ENCODE data around the gene ACSF2.
"Not testable (repeated sequence)": the region's sequence is repeated elsewhere in the genome, so short reads cannot be mapped to it uniquely, and the experiment has no call there.

Gene ACSF2

DNA sequence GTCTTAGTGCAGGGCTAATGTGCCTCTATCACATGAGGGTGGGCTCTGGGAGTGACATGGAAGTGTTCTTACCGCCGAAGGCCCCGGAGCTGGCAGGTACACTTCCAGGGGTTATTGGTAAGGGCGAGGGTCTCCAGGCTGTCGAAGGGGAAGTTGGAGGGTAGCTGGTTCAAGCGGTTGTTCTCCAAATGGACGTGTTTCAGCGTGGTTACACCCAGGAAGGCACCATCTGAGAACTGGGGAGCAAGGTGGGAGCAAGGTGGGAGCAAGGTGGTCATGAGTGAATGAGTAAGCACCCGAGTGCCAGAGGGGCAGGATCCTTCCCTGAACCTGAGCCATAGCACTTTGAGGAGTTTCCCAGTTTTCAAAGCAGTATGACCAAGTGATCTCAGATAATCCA lies 39.6 kb downstream of the ACSF2 start:
- DNase-seq, result no peak

DNA sequence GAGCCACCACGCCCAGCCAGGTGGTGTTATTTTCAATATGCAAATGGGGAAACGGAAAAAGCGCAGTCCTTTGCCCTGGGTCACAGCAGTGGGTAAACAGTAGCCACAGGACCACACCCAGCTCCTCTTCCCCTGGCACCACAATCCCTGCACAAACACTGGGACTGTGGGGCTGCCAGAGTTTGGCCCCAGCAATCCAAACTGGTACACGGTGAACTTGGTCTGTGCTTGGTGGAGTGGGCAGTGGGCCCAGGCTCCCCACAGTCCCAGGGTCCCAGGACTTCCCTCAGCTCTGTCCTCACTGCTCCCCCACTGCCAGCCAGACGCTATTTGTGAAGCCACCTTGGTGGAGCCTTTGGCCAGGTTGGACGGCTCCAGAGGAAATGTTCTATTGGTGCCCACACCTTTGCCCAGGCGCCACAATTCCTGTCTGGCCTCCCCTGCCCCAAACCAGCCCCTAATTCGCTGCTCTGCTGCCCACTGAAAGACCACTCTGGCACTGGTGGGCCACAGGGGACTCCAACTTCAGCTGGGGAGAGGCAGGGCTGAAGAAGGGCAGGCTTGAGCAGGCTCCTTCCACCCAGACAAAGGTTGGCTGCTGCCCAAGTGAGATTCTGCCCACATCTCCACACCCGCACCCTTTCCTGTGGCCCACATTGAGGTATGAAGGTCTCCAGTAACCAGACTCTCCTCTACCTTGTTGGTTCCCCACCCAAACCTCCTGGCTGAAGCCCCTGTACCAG lies 40.5 kb downstream of the ACSF2 start:
- DNase-seq, result no peak

DNA sequence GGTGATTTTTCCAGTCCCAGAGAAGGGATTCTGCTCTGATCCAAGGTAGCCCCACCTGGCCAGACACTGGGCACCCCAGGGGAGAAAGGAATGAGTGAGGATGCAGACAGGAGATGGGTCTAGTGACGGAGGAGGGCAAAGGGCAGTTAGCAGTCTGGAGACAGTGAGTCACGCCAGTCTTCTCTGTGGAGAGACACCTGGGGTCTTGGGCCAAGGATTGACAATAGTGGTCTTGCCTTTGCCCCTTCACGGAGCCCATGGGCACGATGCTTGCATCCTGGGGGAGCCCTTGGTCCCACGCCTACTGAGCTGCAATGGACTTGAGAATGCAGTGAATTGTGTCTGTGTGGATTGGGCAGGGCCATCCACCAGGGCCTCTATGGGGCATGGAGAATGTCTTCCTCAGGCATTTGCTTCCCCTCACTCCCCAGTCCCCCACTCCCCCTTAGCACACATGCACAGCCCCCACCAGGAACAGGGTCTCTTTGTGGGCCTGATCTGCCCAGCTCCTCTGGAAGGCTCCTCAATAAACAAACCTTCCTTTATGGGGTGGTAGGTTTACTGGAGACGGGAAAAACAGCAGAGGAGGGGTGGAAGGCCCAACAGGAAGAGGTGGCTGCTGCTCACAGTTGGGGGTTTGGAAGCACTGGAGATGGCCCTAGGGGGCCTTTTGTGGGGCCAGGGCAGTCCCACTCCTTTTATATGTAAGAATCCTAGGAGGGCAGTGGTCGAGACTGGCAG lies 41.3 kb downstream of the ACSF2 start:
- DNase-seq, result no peak

DNA sequence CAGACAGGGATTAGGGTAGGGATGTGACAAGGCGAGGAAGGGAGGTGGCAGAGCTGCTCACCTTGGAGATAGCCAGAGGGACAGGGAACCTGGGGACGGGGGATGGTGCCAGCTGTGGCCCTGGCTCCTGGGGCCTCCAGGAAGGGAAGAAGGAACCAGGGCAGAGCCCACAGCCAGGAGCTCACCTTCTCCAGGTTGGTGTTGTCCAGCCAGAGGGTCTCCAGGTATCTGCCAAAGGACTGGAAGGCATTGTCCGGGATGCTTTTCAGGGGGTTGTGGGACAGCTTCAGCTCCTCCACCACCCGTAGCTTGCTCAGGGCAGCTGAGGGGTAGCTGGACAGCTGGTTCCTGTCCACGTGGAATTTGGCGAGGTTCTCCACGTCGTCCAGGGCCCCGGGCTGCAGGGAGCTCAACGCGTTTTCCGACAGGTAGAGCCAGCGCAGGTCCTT lies 41.9 kb downstream of the ACSF2 start:
- DNase-seq, result no peak

DNA sequence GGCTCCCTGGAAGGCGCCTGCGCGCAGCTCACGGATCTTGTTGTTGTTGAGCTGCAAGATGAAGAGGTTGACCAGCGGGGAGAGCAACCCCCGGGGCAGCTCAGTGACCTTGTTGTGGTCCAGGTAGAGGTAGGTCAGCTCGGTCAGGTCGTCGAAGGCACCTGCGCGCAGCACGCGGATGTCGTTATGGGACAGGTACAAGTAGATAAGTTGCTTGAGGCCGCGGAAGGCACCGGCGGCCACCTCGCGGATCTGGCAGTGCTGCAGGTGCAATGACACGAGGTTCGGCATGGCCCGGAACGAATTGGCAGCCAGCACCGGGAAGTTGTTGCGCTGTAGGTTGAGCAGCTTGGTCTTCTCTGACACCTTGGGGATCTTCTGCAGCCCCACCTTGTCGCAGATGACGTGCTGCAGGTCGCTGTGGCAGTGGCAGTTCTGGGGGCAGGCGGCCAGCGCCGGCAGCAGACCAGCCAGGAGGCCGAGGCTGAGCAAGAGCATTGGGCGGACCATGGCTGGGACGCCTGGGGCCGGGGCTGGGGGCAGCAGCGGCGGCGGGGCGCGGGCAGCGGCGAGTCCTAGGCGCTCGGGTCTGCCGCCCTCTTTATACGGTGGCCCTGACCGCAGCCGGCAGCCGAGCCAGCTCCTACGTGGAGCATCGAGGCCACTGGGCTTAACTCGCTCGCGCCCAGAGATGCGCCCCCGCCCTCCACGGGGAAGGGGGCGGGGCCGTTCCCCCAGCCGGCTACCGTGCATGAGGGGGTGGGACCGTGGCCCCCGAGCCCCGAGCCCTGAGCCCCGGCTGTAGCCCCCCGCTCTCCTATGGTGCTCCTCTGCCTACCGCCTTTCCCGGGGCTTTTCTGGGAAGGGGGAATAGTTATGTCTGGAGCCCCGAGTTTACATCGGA lies 42.5 kb downstream of the ACSF2 start, which contains the start of gene CHAD:
Gene CHAD, minus strand, starts transcription at position 577 of the 904 bp plus-strand sequence. Its CDS starts 67 bp downstream, at position 510.
- DNase-seq, result no peak

- DNase-seq, result no peak
Measured at GRCh38 chr17:50469208-50469605, 43.2 kb downstream of the ACSF2 start.

GRCh38 chr17:50469671-50470305 lies 43.8 kb downstream of the ACSF2 start:
- no peak for DNase-seq

- DNase-seq, result no peak
Measured at GRCh38 chr17:50470426-50470825, 44.4 kb downstream of the ACSF2 start.

DNA sequence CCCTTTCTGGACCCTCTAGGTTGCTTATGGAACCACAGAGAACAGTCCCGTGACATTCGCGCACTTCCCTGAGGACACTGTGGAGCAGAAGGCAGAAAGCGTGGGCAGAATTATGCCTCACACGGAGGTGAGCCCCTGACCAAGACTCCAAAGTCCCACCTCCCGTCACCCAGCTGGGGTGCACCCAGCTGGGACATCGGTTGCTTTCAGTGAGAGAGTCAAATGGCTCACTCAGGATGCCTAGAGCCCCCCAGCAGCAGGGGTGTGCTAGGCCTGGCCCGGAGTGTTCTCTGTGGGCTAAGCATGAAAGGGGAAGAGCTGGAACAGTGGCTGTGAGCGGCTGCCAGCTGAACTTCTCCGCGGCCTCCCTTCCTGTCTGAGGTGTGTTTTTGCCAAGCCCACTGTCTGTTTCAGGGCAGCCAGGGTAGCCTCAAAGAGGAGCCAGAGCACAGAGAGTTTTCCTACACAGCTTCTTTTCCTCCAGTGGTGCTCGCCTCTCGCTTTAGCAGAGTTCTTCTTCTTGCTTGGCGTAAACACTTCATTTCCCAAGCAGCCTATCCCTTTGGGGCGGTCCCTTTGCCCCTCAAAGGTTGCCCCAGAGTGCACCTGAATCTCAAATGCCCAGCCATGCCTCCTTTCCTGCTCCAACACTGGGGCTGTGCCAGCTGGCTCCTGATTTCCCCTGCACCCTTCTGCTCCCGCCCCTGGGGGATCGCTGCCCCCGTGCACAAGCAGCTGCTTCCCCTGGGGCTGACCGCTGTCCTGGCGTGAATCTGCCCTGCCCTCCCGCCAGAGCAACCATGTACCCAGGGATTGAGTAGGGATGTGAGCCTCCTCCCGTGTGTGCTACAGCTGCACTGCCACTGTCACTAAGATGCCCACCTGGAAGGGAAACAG lies 45.2 kb downstream of the ACSF2 start:
- DNase-seq, result no peak

DNA sequence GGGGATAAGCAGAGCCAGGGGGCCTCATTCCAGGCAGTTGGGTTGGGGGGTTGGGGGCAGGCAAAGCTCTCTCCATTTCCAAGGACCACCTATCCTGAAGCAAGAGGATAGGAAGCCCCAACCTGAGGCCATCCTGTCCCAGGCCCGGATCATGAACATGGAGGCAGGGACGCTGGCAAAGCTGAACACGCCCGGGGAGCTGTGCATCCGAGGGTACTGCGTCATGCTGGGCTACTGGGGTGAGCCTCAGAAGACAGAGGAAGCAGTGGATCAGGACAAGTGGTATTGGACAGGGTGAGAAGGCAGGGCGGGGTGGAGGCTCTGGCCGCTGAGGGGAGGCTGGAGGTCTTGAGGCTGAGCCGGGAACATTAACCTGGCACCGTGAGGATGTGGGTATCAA lies 46.3 kb downstream of the ACSF2 start:
- no peak for DNase-seq

GRCh38 chr17:50472761-50473161 lies 46.7 kb downstream of the ACSF2 start:
- DNase-seq, result not testable (repeated sequence)

GRCh38 chr17:50473901-50474300 lies 47.9 kb downstream of the ACSF2 start:
- no peak for DNase-seq

- no peak for DNase-seq
Measured at GRCh38 chr17:50474523-50474922, 48.5 kb downstream of the ACSF2 start.

DNA sequence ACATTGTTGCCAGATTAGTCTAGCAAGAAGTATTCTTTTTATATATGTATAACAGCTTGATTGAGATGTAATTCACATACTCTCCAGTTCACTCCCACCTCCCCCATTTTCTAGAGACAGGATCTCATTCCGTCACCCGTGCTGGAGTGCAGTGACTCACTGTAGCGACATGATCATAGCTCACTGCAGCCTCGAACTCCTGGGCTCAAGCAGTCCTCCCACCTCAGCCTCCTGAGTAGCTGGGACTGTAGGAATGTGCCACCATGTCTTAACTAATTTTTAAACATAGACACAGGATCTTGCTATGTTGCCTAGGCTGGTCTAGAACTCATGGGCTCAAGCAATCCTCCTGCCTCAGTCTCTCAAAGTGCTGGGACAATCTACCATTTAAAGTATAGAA lies 49.3 kb downstream of the ACSF2 start:
- no peak for DNase-seq

DNA sequence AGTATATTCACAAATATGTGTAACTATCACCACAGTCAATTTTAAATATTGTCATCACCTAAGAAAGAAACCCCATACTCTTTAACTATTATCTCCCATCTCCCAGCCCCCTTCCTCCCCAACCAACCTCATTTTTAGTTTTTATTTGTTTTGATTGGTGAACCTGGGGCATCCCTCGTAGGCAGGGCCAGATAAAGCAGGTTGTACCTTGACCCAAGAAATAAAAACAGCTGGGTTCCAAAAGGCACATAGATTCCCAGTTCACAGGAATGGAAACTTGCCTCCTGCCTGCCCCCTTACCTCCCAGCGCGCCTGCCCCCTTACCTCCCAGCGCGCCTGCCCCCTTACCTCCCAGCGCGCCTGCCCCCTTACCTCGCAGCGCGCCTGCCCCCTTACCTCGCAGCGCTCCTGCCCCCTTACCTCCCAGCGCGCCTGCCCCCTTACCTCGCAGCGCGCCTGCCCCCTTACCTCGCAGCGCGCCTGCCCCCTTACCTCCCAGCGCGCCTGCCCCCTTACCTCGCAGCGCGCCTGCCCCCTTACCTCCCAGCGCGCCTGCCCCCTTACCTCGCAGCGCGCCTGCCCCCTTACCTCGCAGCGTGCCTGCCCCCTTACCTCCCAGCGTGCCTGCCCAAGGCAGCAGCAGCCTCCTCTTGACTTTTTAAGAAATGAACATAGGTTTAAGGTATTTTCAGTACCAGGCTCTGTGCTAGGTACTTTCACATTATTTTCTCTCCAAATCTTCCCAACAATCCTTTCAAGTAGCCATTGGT lies 49.9 kb downstream of the ACSF2 start:
- not testable (repeated sequence) for DNase-seq

DNA sequence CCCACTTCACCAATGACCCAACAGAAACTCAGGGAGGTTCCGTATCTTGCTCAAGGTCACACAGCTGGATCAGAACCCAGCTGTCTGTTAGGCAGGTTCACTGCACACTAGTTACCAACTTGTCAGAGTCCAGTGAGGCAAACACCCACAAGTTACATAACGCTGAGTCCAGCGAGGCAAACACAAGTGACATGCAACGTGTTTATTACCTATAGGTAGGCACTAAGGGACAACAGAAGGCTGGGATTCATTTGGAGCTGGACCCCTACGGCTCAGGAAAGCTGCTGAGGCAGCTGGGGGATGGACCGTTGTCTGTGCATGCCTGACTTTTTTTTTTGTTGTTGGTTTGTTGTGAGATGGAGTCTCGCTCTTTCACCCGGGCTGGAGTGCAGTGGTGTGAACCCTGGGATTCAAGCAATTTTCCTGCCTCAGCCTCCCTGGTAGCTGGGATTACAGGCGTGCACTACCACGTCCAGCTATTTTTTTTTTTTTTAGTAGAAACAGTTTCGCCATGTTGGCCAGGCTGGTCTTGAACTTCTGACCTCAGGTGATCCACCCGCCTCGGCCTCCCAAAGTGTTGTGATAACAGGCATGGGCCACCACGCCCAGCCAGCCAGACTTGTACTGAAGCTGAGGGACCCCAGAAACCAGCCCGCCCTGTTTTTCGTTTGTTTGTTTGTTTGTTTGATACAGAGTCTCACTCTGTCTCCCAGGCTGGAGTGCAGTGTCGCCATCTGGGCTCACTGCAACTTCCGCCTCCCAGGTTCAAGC lies 50.7 kb downstream of the ACSF2 start:
- DNase-seq, result no peak

- no peak for DNase-seq
Measured at GRCh38 chr17:50477976-50478375, 52.0 kb downstream of the ACSF2 start.

- DNase-seq, result peak; percentile 78 to 81
Measured at GRCh38 chr17:50478391-50479381, 52.7 kb downstream of the ACSF2 start, which contains the start of gene RSAD1. RSAD1 (plus strand) TSS chr17:50478860; CDS start chr17:50478885, 25 bp downstream.

Data from inflammatory macrophage treated with lipopolysaccharide for 1 hour (primary cell).